ENCODE results near the gene SH3GLB2.

GRCh38 chr9:129053020-129053419 lies 24.9 kb upstream of the SH3GLB2 start:
- no peak for TF ChIP-seq CTCF (IDR thresholded peaks at IDR 0.05)
- TF ChIP-seq POLR2A (IDR thresholded peaks at IDR 0.05): no peak
